Vagina (tissue), 2 donors: Measurements from ENCODE around the gene CASP4.

ENCODE experiments used
- CTCF ChIP-seq, 3 experiments: fragments of 450-650 bp in 2 of 3; fragments of 200-600 bp in 1 of 3; sonication (generic) in 1 of 3; IDR thresholded peaks; one replicate each; pipeline ENCODE4 v1.5.1; 2017 to 2019; ENCODE audit warnings: antibody characterized with exemption in 3 of 3, mild to moderate bottlenecking in 2 of 3, moderate library complexity in 2 of 3
- POLR2A ChIP-seq, 2 donors: fragments of 450-650 bp; IDR thresholded peaks; one replicate each; pipeline ENCODE4 v1.6.1; 2017; ENCODE audit warnings: antibody characterized with exemption in 2 of 2, mild to moderate bottlenecking in 2 of 2, moderate library complexity in 2 of 2
- POLR2AphosphoS5 ChIP-seq, 2 donors: sonication (generic); formaldehyde crosslinking; IDR thresholded peaks; one replicate each; pipeline ENCODE4 v1.9.0; 2017; ENCODE audit warnings: antibody characterized with exemption in 2 of 2, mild to moderate bottlenecking in 2 of 2, low read depth in 1 of 2; ENCODE audit not compliant: insufficient read depth in 1 of 2

GRCh38 chr11:104897891-104898684 is 70.3 kb downstream of the CASP4 start, which contains the start of gene CASP12:
- TF ChIP-seq CTCF (IDR thresholded peaks at IDR 0.05) (no peak), POLR2A (IDR thresholded peaks at IDR 0.05) (no peak), POLR2AphosphoS5 (IDR thresholded peaks at IDR 0.05; ENCODE audit: insufficient read depth in 1 of 2, low read depth in 1 of 2) (peak in 1 of 2 donors; percentile 83)
